Mucosa of descending colon (tissue), 3 donors: ENCODE measurements around the gene ANGPTL4. TPM values are rescaled to one million over a fixed set of nuclear protein-coding genes. Genes with fewer than 3 reads are reported as not detected.
"Not testable (repeated sequence)": the region's sequence is repeated elsewhere in the genome, so short reads cannot be mapped to it uniquely, and the experiment has no call there.

Experiments used
- ATAC-seq: fragments of 200-7000 bp; cut with Tn5 transposase; one replicate; pipeline ENCODE4 v1.9.1; 2020; ENCODE audit warnings: mild to moderate bottlenecking, moderate library complexity
- DNase-seq, 3 donors: peaks; one replicate each; pipeline ENCODE4 v3.0.0-alpha.2; 2020
- H3K36me3 ChIP-seq: fragments of 200-600 bp; one replicate; pipeline ENCODE4 v1.8.0; 2021; ENCODE audit warnings: low read depth, mild to moderate bottlenecking
- H3K4me1 ChIP-seq: fragments of 200-600 bp; one replicate; pipeline ENCODE4 v1.8.0; 2021; ENCODE audit warnings: low read depth, mild to moderate bottlenecking
- H3K4me3 ChIP-seq: fragments of 200-600 bp; one replicate; pipeline ENCODE4 v1.8.0; 2021; ENCODE audit warnings: mild to moderate bottlenecking
- H3K9me3 ChIP-seq: fragments of 200-600 bp; one replicate; pipeline ENCODE4 v1.8.0; 2021; ENCODE audit warnings: mild to moderate bottlenecking
- intact Hi-C, 2 donors: fragments of 100-400 bp; cut with DNase I in 1 of 2; cut with micrococcal nuclease in 1 of 2; formaldehyde crosslinking; loops; one replicate each; pipeline versions ENCODE4 v1.11.0 to v1.11.1; 2022; cut with DNase I, micrococcal nuclease
- total RNA-seq, 3 donors: library from RNA; stranded (reverse); fragmentation: NEBNext Ultra II Directional in 2 of 3; extraction: Animal tissue kit (Norgen Biotek cat#: 25700) in 2 of 3; gene quantifications; one replicate each; pipeline versions ENCODE4 v1.2.1 to v1.2.4, GENCODE V29; 2021 to 2023
- TF ChIP-seq, protein P1 (sequence below): fragments of 200-600 bp; IDR thresholded peaks from one replicate; pipeline ENCODE4 v1.8.0; 2022; ENCODE audit warnings: antibody characterized with exemption, mild to moderate bottlenecking
- donor health status: DM: no; HTN: no; CAD: no; lungs with moderate emphysema.
- donor health status: DM: no; HTN: no; CAD: no.
- donor health status: DM: no; HTN: yes; CAD: no.

The ANGPTL4 gene
- total RNA-seq, 3 donors from 2014 or later: 2.8 to 9.5 (median 2.9) TPM

DNA sequence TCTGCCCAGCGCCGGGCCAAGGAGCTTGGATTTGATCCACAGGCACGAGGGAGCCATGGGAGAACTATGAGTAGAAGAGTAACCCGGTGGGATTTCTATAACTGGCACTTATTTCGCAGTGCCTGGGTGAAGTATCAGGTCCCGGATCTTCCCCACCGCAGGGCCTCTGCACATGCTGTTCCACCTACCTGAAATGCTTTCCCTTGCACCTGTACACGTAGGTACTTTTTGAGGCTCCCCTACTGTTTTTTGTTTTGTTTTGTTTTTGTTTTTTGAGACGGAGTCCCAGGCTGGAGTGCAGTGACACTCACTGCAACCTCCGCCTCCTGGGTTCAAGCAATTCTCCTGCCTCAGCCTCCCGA lies 20.5 kb upstream of the ANGPTL4 start:
- intact Hi-C loops: no loop called here
- DNase-seq (no peak), ATAC-seq (no peak)
- H3K4me1 ChIP-seq: peaks cover 3% of the 10 kb centered on the region
- no peaks in the 10 kb centered on the region for H3K36me3 ChIP-seq
- no peaks in the 10 kb centered on the region for H3K9me3 ChIP-seq
- TF ChIP-seq, protein P1, sequence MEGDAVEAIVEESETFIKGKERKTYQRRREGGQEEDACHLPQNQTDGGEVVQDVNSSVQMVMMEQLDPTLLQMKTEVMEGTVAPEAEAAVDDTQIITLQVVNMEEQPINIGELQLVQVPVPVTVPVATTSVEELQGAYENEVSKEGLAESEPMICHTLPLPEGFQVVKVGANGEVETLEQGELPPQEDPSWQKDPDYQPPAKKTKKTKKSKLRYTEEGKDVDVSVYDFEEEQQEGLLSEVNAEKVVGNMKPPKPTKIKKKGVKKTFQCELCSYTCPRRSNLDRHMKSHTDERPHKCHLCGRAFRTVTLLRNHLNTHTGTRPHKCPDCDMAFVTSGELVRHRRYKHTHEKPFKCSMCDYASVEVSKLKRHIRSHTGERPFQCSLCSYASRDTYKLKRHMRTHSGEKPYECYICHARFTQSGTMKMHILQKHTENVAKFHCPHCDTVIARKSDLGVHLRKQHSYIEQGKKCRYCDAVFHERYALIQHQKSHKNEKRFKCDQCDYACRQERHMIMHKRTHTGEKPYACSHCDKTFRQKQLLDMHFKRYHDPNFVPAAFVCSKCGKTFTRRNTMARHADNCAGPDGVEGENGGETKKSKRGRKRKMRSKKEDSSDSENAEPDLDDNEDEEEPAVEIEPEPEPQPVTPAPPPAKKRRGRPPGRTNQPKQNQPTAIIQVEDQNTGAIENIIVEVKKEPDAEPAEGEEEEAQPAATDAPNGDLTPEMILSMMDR: no peak
- H3K4me3 ChIP-seq: no peak overlapping the region

DNA sequence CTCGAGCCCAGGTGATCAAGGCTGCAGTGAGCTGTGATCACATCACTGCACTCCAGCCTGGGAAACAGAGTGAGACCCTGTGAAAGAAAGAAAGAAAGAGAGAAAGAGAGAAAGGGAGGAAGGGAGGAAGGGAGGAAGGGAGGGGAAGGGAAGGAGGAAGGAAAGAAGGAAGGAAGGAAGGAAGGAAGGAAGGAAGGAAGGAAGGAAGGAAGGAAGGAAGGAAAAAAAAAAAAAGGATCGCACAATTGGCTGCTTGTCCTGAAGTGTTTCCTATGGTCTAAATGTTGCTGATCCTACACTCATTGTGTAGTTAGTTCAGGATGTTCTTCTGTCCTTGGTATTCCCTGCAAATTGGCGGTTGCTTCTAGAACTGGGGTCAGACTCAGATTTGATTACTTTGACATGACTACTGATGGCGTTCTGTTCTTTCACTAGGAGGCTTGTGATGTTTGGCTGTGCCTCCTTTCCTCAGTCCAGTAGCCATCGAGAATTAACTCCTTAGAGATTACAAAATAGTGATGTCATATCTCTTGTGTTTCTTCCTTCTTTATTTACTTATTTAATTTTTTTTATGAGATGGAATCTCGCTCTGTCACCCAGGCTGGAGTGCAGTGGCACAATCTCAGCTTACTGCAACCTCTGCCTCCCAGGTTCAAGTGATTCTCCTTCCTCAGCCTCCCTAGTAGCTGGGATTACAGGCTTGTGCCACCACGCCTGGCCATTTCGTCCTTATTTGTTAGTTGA lies 14.2 kb upstream of the ANGPTL4 start:
- H3K36me3 ChIP-seq, ATAC-seq: not testable (repeated sequence)
- intact Hi-C loops: loop anchor here (10.0 kb wide), 2 partner anchors 135 to 155 kb away; partner anchors contain the start of gene PRAM1 (in 1 of the 2)

DNA sequence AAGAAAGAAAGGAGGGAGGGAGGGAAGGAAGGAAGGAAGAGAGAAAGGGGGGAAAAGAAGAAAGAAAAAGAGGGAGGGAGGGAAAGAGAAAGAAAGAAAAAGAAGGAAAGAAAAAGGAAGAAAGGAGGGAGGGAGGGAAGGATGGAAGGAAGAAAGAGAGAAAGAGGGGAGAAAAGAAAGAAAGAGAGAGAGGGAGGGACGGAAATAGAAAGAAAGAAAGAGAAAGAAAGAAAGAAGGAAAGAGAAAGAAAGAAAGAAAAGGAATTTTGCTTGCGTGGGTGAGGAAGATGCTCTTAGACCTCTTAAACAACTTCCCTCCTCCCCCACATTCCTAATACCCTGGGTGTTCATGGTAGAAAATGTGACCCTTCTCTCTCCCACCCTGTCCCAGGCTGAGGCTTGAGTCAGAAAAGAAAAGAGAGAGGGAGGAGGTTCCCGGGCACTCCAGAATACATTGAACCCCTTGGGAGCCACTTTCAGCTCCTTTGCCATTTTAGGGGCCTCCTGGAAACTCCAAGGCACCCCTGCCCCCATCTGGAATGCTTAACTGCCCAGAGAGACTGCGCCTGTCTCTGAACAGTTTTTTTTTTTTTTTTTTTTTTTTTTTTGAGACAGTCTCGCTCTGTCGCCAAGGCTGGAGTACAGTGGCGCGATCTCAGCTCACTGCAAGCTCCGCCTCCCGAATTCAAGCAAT lies 11.7 kb upstream of the ANGPTL4 start:
- H3K36me3 ChIP-seq: no peaks in the 10 kb centered on the region
- H3K4me1 ChIP-seq: no peaks in the 10 kb centered on the region
- intact Hi-C loops: loop anchor here (10.0 kb wide), 2 partner anchors 133 to 153 kb away; partner anchors contain the start of gene PRAM1 (in 1 of the 2)
- ATAC-seq: no peak
- H3K4me3 ChIP-seq: no peak overlapping the region
- DNase-seq: peak in 1 of 3 donors; percentile 10
- TF ChIP-seq, protein P1: no peak
- no peaks in the 10 kb centered on the region for H3K9me3 ChIP-seq

More for the DNA sequence above, 14.2 kb upstream of the ANGPTL4 start:
- not testable (repeated sequence) for H3K9me3 ChIP-seq, DNase-seq, H3K4me3 ChIP-seq, H3K4me1 ChIP-seq

DNA sequence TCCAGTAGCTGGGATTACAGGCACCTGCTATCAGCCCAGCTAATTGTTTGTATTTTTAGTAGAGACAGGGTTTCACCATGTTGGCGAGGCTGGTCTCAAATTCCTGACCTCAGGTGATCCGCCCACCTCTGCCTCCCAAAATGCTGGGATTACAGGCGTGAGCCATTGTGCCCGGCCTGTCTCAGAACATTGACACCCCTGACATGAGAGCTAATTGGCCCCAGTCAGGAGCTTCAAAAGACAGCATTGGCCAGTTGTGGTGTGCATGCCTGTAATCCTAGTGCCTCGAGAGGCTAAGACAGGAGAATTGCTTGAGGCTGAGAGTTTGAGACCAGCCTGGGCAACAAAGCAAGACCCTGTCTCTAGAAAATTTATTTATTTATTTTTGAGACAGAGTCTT lies 11.1 kb upstream of the ANGPTL4 start:
- H3K9me3 ChIP-seq, ATAC-seq, H3K4me1 ChIP-seq, H3K4me3 ChIP-seq, H3K36me3 ChIP-seq: not testable (repeated sequence)
- DNase-seq: peak in 1 of 3 donors; percentile 7
- intact Hi-C loops: loop anchor here (10.0 kb wide), 2 partner anchors 132 to 152 kb away; partner anchors contain the start of gene PRAM1 (in 1 of the 2)

DNA sequence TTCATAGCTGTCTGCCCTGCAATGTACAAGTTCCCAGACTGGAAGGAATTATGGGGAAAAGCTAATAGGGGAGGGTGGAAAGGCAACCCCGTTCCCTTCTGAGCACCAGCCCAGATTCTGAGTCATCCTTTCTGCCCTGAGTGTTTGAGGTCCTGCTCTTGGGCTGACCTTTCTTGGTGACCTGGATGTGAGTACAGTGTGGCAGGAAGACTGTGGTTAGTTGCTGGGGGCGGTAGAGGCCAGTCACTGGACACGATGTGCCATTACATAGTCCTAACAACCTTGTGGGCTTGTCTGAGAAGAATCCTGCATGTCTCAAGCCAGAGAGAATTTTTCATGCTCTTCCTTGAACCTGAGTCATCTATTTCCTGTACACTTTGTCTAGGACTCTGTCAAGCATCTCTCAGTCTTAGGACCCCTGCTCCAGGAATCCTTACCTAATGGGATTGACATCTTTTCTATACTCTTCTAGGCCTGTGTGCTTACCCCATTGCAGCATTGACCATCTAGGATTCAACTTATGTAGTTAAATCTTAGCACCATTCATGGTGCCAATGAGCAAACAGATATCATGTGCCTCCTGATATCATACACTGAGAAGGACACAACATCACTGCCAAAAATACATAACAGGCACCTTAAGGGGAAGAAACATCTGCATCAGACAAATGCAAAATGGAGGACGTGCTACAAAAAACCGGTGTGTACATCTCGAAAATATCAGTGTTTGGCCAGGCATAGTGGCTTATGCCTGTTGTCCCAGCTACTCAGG lies 8.1 kb upstream of the ANGPTL4 start:
- H3K4me1 ChIP-seq: no peaks in the 10 kb centered on the region
- intact Hi-C loops: loop anchor here (10.0 kb wide), 2 partner anchors 129 to 149 kb away; partner anchors contain the start of gene PRAM1 (in 1 of the 2)
- TF ChIP-seq, protein P1: no peak
- ATAC-seq (peak; percentile 51), DNase-seq (peak in 1 of 3 donors; percentile 35)
- H3K9me3 ChIP-seq: no peaks in the 10 kb centered on the region
- no peaks in the 10 kb centered on the region for H3K36me3 ChIP-seq
- no peak overlapping the region for H3K4me3 ChIP-seq

DNA sequence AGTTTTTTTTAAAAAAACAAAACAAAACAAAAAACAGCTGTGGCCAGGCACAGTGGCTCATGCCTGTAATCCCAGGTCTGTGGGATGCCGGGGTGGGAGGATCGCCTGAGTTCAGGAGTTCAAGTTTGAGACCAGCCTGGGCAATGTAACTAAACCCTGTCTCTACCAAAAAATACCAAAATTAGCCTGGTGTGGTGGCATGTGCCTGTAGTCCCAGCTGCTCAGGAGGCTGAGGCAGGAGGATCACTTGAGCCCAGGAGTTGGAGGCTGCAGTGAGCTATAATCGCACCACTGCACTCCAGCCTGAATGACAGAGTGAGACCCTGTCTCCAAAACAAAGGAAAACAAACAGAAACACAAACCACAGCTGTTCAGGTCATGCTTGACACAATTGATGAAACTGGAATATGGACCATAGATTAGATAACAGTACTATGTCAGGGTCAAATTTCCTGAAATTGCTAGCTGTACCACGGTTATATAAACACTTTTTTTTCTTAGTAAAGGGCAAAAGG lies 6.9 kb upstream of the ANGPTL4 start:
- H3K4me3 ChIP-seq: no peak overlapping the region
- ATAC-seq (no peak), DNase-seq (no peak)
- no peaks in the 10 kb centered on the region for H3K9me3 ChIP-seq
- TF ChIP-seq, protein P1: no peak
- H3K36me3 ChIP-seq: no peaks in the 10 kb centered on the region
- intact Hi-C loops: loop anchor here (10.0 kb wide), 2 partner anchors 128 to 148 kb away; partner anchors contain the start of gene PRAM1 (in 1 of the 2)
- no peaks in the 10 kb centered on the region for H3K4me1 ChIP-seq
